HG03457 (cell line): ENCODE results near the gene NUDT3.

Experiments used
- ATAC-seq: cut with Tn5 transposase; IDR thresholded peaks from one replicate; pipeline ENCODE4 v1.9.1; 2021; ENCODE audit warnings: moderate number of reproducible peaks; ENCODE audit not compliant: unreplicated experiment

The NUDT3 gene

GRCh38 chr6:34241351-34242215 is 150.9 kb downstream of the NUDT3 start:
- ATAC-seq = no peak

- ATAC-seq = no peak
These were observed 151.9 kb downstream of the NUDT3 start for GRCh38 chr6:34240329-34241248.

- no peak for ATAC-seq
These were observed 152.6 kb downstream of the NUDT3 start for GRCh38 chr6:34239893-34240292.

- no peak for ATAC-seq
These were observed 153.0 kb downstream of the NUDT3 start for GRCh38 chr6:34239500-34239825.

- ATAC-seq = no peak
These were observed 153.6 kb downstream of the NUDT3 start for GRCh38 chr6:34238585-34239499.

GRCh38 chr6:34237722-34238584 is 154.5 kb downstream of the NUDT3 start:
- no peak for ATAC-seq

- peak; percentile 11 for ATAC-seq
These were observed 155.2 kb downstream of the NUDT3 start for GRCh38 chr6:34237316-34237721.

- ATAC-seq = peak; percentile 36
These were observed 155.8 kb downstream of the NUDT3 start, which contains the start of gene HMGA1 for GRCh38 chr6:34236443-34237315. HMGA1 (plus strand) TSS chr6:34236873; CDS start chr6:34240781, 3,908 bp downstream.

GRCh38 chr6:34236131-34236442 is 156.4 kb downstream of the NUDT3 start:
- peak; percentile 6 for ATAC-seq

GRCh38 chr6:34235307-34236130 is 156.9 kb downstream of the NUDT3 start:
- ATAC-seq = no peak

- no peak for ATAC-seq
These were observed 157.7 kb downstream of the NUDT3 start for GRCh38 chr6:34234667-34235306.

GRCh38 chr6:34233867-34234266 is 158.6 kb downstream of the NUDT3 start:
- ATAC-seq = no peak

- no peak for ATAC-seq
These were observed 159.6 kb downstream of the NUDT3 start for GRCh38 chr6:34232901-34233300.

- ATAC-seq = no peak
These were observed 160.7 kb downstream of the NUDT3 start for GRCh38 chr6:34231566-34232336.

- no peak for ATAC-seq
These were observed 161.7 kb downstream of the NUDT3 start for GRCh38 chr6:34230653-34231371.

GRCh38 chr6:34229877-34230276 is 162.6 kb downstream of the NUDT3 start:
- no peak for ATAC-seq
